H9 (cell line): ENCODE results near the gene DCAF6. TPM values are rescaled to one million over a fixed set of nuclear protein-coding genes. Genes with fewer than 3 reads are reported as not detected.

Experiments used
- DNase-seq: peaks from one replicate; pipeline ENCODE4 v3.0.0-alpha.2; 2017
- H2AFZ ChIP-seq: one replicate; pipeline ENCODE4 v1.6.1; 2013; ENCODE audit warnings: mild to moderate bottlenecking, low read length, control low read depth, moderate library complexity
- H2AK5ac ChIP-seq: 2 replicates; pipeline ENCODE4 v1.6.1; 2013; ENCODE audit warnings: low read length, control low read depth, mixed read lengths; ENCODE audit not compliant: insufficient read length
- H2BK120ac ChIP-seq: one replicate; pipeline ENCODE4 v1.6.1; 2013; ENCODE audit warnings: low read depth, mild to moderate bottlenecking, low read length, control low read depth, inconsistent platforms; ENCODE audit not compliant: poor library complexity, severe bottlenecking
- H2BK12ac ChIP-seq: 2 replicates; pipeline ENCODE4 v1.6.1; 2013; ENCODE audit warnings: low read length, control low read depth, mixed read lengths, low read depth; ENCODE audit not compliant: insufficient read length
- H2BK15ac ChIP-seq: 2 replicates; pipeline ENCODE4 v1.6.1; 2013; ENCODE audit warnings: low read depth, low read length, control low read depth
- H2BK20ac ChIP-seq: one replicate; pipeline ENCODE4 v1.6.1; 2013; ENCODE audit warnings: low read depth, mild to moderate bottlenecking, low read length, control low read depth, inconsistent platforms; ENCODE audit not compliant: poor library complexity, severe bottlenecking
- H2BK5ac ChIP-seq: 2 replicates; pipeline ENCODE4 v1.6.1; 2013; ENCODE audit warnings: low read length, control low read depth, mixed read lengths; ENCODE audit not compliant: insufficient read length
- H3K14ac ChIP-seq: 2 replicates; pipeline ENCODE4 v1.6.1; 2013; ENCODE audit warnings: low read length, control low read depth; ENCODE audit not compliant: insufficient read depth
- H3K18ac ChIP-seq: 2 replicates; pipeline ENCODE4 v1.6.1; 2013; ENCODE audit warnings: low read depth, mild to moderate bottlenecking, mixed read lengths, low read length, control low read depth; ENCODE audit not compliant: insufficient read length
- H3K23ac ChIP-seq: 2 replicates; pipeline ENCODE4 v1.6.1; 2013; ENCODE audit warnings: low read length, control low read depth, mixed read lengths, low read depth; ENCODE audit not compliant: insufficient read length
- H3K23me2 ChIP-seq: 2 replicates; pipeline ENCODE4 v1.6.1; 2013; ENCODE audit warnings: low read depth, mild to moderate bottlenecking, mixed read lengths, low read length, control low read depth; ENCODE audit not compliant: insufficient read length, poor library complexity, severe bottlenecking
- H3K27ac ChIP-seq: 2 replicates; pipeline ENCODE4 v1.5.1; 2013; ENCODE audit warnings: low read length, control low read depth, mixed read lengths, low read depth; ENCODE audit not compliant: insufficient read length
- H3K27me3 ChIP-seq: 2 replicates; pipeline ENCODE4 v1.6.1; 2013; ENCODE audit warnings: low read length, control low read depth, inconsistent platforms; ENCODE audit not compliant: insufficient read depth
- H3K4ac ChIP-seq: 2 replicates; pipeline ENCODE4 v1.6.1; 2013; ENCODE audit warnings: low read depth, mild to moderate bottlenecking, control low read depth, inconsistent platforms, low read length, moderate library complexity
- H3K4me1 ChIP-seq: 2 replicates; pipeline ENCODE4 v1.6.1; 2013; ENCODE audit warnings: low read length, control low read depth, inconsistent platforms; ENCODE audit not compliant: insufficient read depth
- H3K4me2 ChIP-seq: 2 replicates; pipeline ENCODE4 v1.6.1; 2013; ENCODE audit warnings: low read length, control low read depth, mixed read lengths; ENCODE audit not compliant: insufficient read length, insufficient read depth
- H3K56ac ChIP-seq: 2 replicates; pipeline ENCODE4 v1.6.1; 2013; ENCODE audit warnings: low read depth, mild to moderate bottlenecking, mixed read lengths, low read length, control low read depth; ENCODE audit not compliant: insufficient read length
- H3K79me1 ChIP-seq: 2 replicates; pipeline ENCODE4 v1.6.1; 2013; ENCODE audit warnings: low read depth, mild to moderate bottlenecking, moderate library complexity, low read length, control low read depth, inconsistent platforms; ENCODE audit not compliant: insufficient read depth, poor library complexity, severe bottlenecking
- H3K79me2 ChIP-seq: 2 replicates; pipeline ENCODE4 v1.6.1; 2013; ENCODE audit warnings: low read length, control low read depth, inconsistent platforms; ENCODE audit not compliant: insufficient read depth
- H3K9ac ChIP-seq: 2 replicates; pipeline ENCODE4 v1.6.1; 2013; ENCODE audit warnings: low read length, control low read depth, mixed read lengths; ENCODE audit not compliant: insufficient read length; ENCODE audit errors: extremely low read depth
- H3K9me3 ChIP-seq: one replicate; pipeline ENCODE4 v1.6.1; 2013; ENCODE audit warnings: low read depth, low read length, inconsistent platforms; ENCODE audit not compliant: control insufficient read depth
- H3T11ph ChIP-seq: one replicate; pipeline ENCODE4 v1.6.1; 2013; ENCODE audit warnings: mild to moderate bottlenecking, low read length, control low read depth, inconsistent platforms
- H4K20me1 ChIP-seq: one replicate; pipeline ENCODE4 v1.6.1; 2013; ENCODE audit not compliant: control insufficient read depth, insufficient read length, insufficient read depth
- H4K5ac ChIP-seq: 2 replicates; pipeline ENCODE4 v1.6.1; 2013; ENCODE audit warnings: low read depth, mild to moderate bottlenecking, mixed read lengths, low read length, control low read depth; ENCODE audit not compliant: insufficient read length
- H4K8ac ChIP-seq: replicated peaks from 2 replicates; pipeline ENCODE4 v1.6.1; 2013; ENCODE audit warnings: low read length, control low read depth, mixed read lengths, low read depth; ENCODE audit not compliant: insufficient read length
- H4K91ac ChIP-seq: 2 replicates; pipeline ENCODE4 v1.6.1; 2013; ENCODE audit warnings: low read depth, mild to moderate bottlenecking, moderate library complexity, mixed read lengths, low read length, control low read depth; ENCODE audit not compliant: insufficient read length
- H3K27ac Mint-ChIP-seq, 3 experiments: 2 replicates in 2 of 3; 3 replicates in 1 of 3; pipeline ENCODE4 v1.8.0; 2020 to 2021; ENCODE audit warnings: mixed read lengths in 3 of 3, mild to moderate bottlenecking in 1 of 3, moderate library complexity in 1 of 3
- H3K27me3 Mint-ChIP-seq: 2 replicates; pipeline ENCODE4 v1.8.0; 2021; ENCODE audit warnings: low read depth, mild to moderate bottlenecking, moderate library complexity, mixed read lengths
- H3K36me3 Mint-ChIP-seq, 3 experiments: 2 replicates in 2 of 3; 3 replicates in 1 of 3; pipeline ENCODE4 v1.8.0; 2020 to 2021; ENCODE audit warnings: low read depth in 3 of 3, mixed read lengths in 3 of 3; ENCODE audit not compliant: insufficient read depth in 1 of 3
- H3K4me1 Mint-ChIP-seq, 2 experiments: 2 replicates each; pipeline ENCODE4 v1.8.0; 2020; ENCODE audit warnings: mixed read lengths in 2 of 2
- H3K4me3 Mint-ChIP-seq, 2 experiments: 2 replicates in 1 of 2; 3 replicates in 1 of 2; pipeline ENCODE4 v1.8.0; 2020 to 2021; ENCODE audit warnings: mild to moderate bottlenecking in 2 of 2, mixed read lengths in 2 of 2, moderate library complexity in 1 of 2
- H3K9me3 Mint-ChIP-seq, 2 experiments: 2 replicates in 1 of 2; 3 replicates in 1 of 2; pipeline ENCODE4 v1.8.0; 2020; ENCODE audit warnings: mild to moderate bottlenecking in 2 of 2, mixed read lengths in 2 of 2, moderate library complexity in 1 of 2
- CTCF ChIP-seq: fragments of 200-600 bp; sonication (generic); conservative IDR thresholded peaks from 3 replicates; pipeline ENCODE4 v1.8.0; 2021; ENCODE audit warnings: antibody characterized with exemption, mild to moderate bottlenecking
- WGBS: extraction: QIAGEN DNeasy Blood & Tissue Kit; methylation state at CpG from one replicate; pipeline ENCODE4 v1.1.7; 2013; ENCODE audit warnings: missing lambda C conversion rate, low lambda C conversion rate, mixed read lengths; ENCODE audit not compliant: insufficient read length; ENCODE audit errors: extremely low coverage; 5-methylcytosine and 5-hydroxymethylcytosine counted together
- total RNA-seq: library from RNA; stranded (reverse); gene quantifications from 2 replicates; pipeline ENCODE4 v1.2.1, GENCODE V29; 2021

The DCAF6 gene
- total RNA-seq, 1 experiment from 2014 or later: 16.0 TPM

- no peak for DNase-seq
- Histone ChIP-seq H3K18ac (no peak overlapping the region), H3K23me2 (no peaks in the 10 kb centered on the region), H2BK12ac (no peak overlapping the region), H3T11ph (no peak overlapping the region), H3K27me3 (no peaks in the 10 kb centered on the region), H4K5ac (no peak overlapping the region), H2BK20ac (no peak overlapping the region), H3K56ac (no peak overlapping the region), H3K79me1 (no peaks in the 10 kb centered on the region), H3K4me2 (no peak overlapping the region), H2BK15ac (no peak overlapping the region), H3K9ac (no peak overlapping the region), H3K4ac (no peak overlapping the region), H2BK5ac (no peak overlapping the region), H3K9me3 (no peaks in the 10 kb centered on the region), H2BK120ac (no peak overlapping the region), H4K20me1 (no peaks in the 10 kb centered on the region), H4K8ac (no peak overlapping the region), H2AK5ac (no peak overlapping the region), H3K27ac (no peak overlapping the region), H2AFZ (no peak overlapping the region), H3K14ac (no peak overlapping the region), H3K23ac (no peak overlapping the region), H3K79me2 (no peaks in the 10 kb centered on the region), H4K91ac (no peak overlapping the region), H3K4me1 (no peaks in the 10 kb centered on the region)
- Mint-ChIP-seq H3K27ac (peak overlapping the region in 2 of 3 experiments; percentile 16 to 85; a peak in 1 of 7 replicates), H3K9me3 (no peaks in the 10 kb centered on the region), H3K27me3 (no peaks in the 10 kb centered on the region), H3K4me3 (no peak overlapping the region), H3K36me3 (peaks cover 2 to 12% (median 5%) of the 10 kb centered on the region in 3 experiments; a peak in 6 of 7 replicates), H3K4me1 (peaks cover 2 to 6% of the 10 kb centered on the region in 2 experiments; a peak in 1 of 4 replicates)
- TF ChIP-seq CTCF: no peak
- WGBS: no CpG with 5 or more reads among the region's 9 CpGs
Observed at GRCh38 chr1:168091063-168091462, 154.6 kb downstream of the DCAF6 start.
